GM18502 (cell line): ENCODE results near the gene MYH15.
A peak's percentile ranks its signal among the peaks of the same experiment; 100 is the strongest.
"Not testable (repeated sequence)": the region's sequence is repeated elsewhere in the genome, so short reads cannot be mapped to it uniquely, and the experiment has no call there.

Experiments used
- ATAC-seq: cut with Tn5 transposase; IDR thresholded peaks from one replicate; pipeline ENCODE4 v1.9.1; 2021; ENCODE audit warnings: mild to moderate bottlenecking; ENCODE audit not compliant: unreplicated experiment, poor library complexity

Gene MYH15

DNA sequence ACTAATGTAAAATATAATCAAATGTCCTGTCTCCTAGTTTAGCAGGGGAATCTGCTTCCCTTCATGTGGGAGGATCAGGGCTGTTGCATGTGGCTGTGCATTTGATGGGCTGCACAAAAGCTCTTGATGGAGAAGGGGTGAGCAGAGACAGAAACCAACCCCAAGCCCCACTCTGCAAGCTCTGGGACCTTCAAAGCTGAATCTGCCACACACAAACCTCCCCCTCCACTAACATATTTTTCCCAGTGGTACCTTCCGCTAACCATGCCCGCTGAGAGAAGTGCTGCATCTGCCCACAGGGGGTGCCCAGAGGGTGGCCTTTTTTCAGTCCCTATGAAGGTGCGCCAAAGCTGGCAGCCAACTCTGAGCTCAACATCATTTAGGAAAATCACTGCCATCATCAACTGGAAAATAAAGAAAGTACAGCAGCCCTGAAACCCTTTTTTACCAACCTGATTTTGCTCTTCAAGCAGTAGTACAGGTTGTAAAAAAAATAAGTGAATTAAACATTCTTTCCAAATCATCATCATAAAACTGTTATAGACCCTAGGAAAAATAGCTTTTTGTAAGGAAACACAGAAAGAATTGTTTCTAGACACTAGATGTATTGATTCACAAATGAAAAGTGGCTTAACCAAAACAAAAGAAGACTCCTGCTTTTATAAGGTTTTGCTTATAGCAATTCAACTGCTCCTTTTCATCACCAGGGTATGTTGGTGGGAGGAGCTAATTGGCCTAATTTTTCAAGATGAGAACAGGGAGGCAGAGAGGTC is 117.1 kb downstream of the MYH15 start:
- ATAC-seq: no peak

- ATAC-seq: no peak
Observed at GRCh38 chr3:108391917-108392593, 118.3 kb downstream of the MYH15 start.

DNA sequence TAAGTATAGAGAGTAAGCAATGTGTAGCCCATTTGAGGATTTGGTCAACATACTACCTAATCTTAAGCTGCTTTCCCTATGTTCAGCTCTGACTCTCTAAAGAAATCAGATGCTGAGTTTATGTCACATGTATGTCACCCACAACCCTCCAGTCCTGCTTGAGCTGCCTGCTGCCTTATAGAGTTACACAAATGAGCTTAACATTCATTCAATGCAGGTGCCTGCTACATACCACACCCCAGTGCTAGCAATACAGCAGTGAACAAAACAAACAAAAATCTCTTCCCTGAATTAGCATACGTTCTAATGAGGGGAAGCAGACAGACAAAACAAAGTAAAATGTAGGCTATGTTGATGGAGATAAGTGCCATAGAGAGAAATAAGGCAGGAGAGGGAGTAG is 121.0 kb downstream of the MYH15 start:
- ATAC-seq: no peak

DNA sequence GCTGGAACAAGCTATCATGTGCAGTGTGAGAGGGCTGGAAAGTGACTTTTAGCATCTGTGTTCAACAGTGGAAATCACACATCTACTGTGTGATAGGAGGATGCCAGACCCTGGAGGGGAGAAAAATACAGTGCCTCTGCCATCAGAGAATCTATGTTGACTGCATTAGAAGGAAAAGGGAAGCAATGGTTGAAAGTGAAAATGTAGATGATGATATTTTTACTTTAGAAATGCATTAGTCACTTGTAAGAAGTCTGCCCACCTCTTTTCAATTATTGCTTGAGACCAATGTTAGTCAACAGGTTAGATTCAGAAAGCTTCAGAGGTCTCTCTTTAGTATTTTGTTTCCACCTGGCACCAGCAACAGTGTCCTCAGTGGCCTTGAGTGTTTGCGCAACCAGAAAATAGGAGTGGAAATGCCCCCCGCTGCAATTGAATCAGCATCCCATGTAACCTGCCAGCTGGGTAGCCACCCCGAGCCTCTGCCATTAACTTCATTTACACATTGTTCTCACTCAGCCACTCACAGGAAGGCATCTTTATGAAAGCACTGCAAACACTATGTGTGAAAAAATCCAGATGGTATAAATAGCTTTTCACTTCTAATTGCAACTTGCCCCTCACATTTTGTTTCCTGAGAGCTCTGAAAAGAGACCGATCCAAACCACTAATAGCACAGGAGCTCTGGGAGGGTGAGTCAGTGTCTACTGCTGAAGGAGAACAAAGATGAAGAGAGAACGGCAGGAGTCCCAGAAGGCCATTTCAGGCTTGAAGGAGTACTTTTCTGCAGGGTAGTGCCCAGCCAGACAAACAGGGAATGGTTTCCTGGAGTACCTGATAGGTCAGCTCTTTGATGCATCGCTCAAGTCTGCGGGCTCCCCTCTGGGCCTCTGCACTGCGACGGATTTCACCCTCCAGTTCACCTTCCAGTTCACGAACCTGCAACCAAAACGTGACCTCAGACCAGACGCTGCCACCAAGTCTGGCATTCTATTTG is 122.0 kb downstream of the MYH15 start:
- peak; percentile 76 for ATAC-seq

GRCh38 chr3:108387063-108387462 is 123.3 kb downstream of the MYH15 start:
- no peak for ATAC-seq

GRCh38 chr3:108383306-108383705 is 127.1 kb downstream of the MYH15 start:
- ATAC-seq: no peak

DNA sequence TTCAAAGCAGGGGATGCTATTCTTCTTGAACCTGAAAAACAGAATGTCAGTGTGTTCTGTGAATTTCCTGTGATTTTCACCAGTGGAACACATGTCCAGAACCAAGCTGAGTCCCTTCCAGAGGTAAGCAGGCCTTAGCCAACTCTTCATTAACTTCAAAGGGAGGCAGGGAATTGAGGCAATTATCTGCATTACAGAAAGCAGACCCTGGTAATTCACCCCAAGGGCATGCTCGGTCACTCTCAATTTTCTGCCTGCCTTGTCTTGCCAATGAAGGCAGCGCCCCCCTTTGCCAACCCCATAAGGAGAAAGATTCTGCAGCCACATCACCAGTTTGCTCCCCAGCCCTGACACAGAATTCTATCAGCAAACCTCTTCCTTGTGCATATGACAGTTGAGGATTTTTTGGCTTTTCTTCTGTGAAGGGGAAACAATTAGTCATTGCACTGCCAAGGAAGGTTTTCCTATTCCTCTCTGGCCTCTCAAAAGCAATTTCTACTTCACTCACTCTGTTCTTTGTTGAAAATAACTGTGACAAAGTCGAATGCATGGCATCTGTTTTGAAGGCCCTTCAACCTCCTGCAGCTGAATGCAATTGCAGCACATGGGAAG is 128.8 kb downstream of the MYH15 start:
- no peak for ATAC-seq

- ATAC-seq: no peak
Observed at GRCh38 chr3:108380128-108380795, 130.1 kb downstream of the MYH15 start.

- not testable (repeated sequence) for ATAC-seq
Observed at GRCh38 chr3:108378952-108379342, 131.4 kb downstream of the MYH15 start.

GRCh38 chr3:108378153-108378951 is 132.0 kb downstream of the MYH15 start:
- ATAC-seq: peak; percentile 81

DNA sequence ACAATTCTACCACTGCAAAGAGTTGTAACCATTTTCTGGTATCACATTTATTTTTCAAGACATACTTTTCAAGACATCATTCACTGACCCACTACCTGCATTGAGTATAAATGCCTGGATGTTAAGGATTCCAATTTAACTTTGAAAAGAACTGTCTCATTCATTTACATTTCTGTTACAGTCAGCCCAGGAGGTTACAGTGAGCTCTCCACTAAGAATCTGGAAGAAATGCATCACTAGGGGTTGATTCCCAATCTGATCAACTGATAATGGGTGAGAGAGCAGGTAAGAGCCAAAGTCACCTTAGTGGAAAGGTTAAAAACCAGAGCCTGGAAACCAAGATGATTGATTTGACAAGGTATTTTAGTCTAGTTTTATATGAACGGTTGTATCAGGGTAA is 133.0 kb downstream of the MYH15 start:
- ATAC-seq: no peak

- ATAC-seq: no peak
Observed at GRCh38 chr3:108376026-108376425, 134.4 kb downstream of the MYH15 start.

DNA sequence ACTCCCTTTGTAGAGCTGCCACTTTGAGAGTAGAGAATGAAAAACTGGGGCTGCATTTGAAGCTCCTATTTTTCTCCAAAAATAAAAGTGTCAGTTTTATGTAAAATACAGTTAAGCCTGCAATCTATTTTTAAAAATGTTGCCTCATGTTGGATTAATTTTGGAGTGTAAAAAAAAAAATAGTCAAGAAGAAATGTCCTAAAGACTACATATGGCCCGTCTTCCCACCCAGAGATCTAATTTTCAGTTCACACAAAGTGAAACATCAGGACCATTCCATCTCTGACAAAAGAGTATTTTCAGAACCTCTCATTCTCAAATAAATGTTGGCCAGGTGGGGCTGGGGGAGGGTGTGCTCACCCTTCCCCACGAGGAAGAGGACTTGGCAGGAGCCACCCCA is 151.4 kb downstream of the MYH15 start:
- ATAC-seq: no peak

DNA sequence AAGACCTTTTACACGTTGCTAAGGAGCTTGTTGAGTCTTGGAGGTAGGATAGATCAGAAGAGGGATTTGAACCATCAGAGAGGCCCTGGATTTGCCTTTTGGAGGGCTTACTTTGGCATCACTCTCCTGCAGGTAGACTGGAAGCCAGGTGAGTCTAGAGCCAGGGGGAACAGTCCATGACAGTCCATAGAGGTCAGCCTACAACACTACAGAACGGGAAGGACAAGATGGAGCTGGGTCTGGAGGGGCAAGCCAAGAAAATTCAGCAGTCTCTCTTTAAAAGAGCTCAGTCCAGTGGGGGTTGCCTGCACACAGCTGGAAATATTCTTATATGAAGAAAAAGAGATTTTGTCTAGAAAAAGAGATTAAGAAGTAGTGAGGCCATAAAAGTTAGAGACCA is 153.4 kb downstream of the MYH15 start:
- ATAC-seq: no peak

DNA sequence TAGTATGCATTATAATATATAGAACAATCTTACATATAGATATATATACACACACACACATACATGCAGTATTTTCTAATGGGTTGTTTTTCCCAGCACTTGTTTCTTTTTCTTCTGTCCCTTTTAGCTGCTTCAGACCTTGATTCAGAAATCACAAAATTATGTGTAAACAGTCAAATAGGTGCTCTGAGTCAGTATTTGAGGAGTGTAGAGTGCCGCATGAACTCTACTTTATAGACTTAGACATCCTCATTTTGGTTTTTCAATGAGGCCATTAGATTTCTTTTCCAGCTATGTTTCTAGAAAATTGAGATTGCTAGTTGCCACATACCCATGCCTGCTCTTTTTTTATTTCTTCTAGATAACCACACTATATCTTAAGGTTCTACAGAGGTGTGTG is 155.8 kb downstream of the MYH15 start:
- ATAC-seq: no peak

GRCh38 chr3:108352176-108352575 is 158.2 kb downstream of the MYH15 start:
- ATAC-seq: no peak

DNA sequence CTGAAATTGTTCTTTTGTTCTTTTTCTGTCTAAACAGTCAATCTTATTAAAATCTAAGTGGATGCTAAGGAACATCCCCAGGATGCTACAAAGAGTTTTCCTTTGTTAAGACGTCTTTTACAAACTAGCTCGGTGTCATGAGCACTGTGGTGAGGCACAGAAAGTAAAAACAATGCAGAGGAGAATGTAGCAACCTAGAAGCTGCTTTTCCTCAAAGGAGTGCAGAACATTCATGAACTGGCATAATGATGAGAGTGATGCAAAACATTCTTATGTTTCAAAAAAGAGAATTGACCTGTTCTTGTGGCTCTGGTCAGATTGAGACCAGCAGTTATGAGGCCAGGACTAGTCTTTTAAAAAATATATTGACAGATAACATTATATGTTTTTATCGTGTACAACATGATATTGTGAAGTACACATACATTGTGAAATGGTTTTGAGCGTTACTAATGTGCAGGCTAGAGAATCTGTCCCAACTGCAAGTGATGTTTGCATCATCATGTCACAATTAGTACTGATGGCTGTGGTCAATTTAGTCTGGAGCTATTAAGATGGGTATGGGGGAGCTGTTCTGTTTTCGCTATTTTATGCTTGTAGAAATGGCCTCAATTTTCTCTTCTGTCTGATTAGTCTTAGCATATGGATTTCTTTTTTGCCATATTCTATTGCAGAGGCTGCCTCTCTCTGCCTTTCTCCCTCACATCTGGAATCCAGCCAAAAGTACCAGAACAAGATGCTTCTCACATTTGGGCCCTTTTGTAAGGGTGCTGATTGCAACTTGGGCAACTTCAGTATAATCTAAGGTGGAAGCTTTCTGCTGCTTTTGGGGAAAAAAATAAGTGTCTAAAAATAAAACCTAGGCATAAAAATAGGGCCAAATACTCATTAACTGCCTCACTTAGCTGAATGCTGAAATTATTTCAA is 163.8 kb downstream of the MYH15 start:
- ATAC-seq: no peak
